ENCODE results near the gene MED4.

DNA sequence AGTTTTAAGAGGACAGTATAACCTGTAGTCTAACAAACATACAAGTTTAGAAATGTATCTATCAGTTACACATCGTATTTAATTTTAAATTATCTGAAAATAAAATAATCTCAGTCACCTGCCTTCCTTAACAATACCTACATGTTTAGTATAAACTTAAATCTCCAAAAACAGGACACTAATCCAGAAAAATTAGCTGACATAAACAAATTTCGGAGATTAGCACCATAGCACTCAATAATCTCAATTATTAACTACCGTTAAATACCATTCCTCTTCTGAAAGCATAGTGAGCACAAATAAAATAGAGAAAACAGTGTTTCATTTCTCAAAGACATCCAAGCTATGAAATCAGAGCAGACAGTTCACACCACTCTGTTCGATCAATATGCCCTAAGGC lies 13.2 kb downstream of the MED4 start:
- TF ChIP-seq POLR2A (IDR thresholded peaks at IDR 0.05) = no peak
- TF ChIP-seq, protein P1, sequence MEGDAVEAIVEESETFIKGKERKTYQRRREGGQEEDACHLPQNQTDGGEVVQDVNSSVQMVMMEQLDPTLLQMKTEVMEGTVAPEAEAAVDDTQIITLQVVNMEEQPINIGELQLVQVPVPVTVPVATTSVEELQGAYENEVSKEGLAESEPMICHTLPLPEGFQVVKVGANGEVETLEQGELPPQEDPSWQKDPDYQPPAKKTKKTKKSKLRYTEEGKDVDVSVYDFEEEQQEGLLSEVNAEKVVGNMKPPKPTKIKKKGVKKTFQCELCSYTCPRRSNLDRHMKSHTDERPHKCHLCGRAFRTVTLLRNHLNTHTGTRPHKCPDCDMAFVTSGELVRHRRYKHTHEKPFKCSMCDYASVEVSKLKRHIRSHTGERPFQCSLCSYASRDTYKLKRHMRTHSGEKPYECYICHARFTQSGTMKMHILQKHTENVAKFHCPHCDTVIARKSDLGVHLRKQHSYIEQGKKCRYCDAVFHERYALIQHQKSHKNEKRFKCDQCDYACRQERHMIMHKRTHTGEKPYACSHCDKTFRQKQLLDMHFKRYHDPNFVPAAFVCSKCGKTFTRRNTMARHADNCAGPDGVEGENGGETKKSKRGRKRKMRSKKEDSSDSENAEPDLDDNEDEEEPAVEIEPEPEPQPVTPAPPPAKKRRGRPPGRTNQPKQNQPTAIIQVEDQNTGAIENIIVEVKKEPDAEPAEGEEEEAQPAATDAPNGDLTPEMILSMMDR (IDR thresholded peaks at IDR 0.05) = no peak

Measured in Peyer's patch (tissue), 4 donors.